Thoracic aorta (tissue), 2 donors: ENCODE data around the gene APOBEC3G. TPM values are rescaled to one million over a fixed set of nuclear protein-coding genes. Genes with fewer than 3 reads are reported as not detected.
"Not testable (repeated sequence)": the region's sequence is repeated elsewhere in the genome, so short reads cannot be mapped to it uniquely, and the experiment has no call there.

Experiments used
- ATAC-seq: fragments of 150-250 bp; one replicate; pipeline ENCODE4 v1.8.0; 2017; ENCODE audit warnings: low read depth; ENCODE audit not compliant: insufficient number of reproducible peaks, low FRiP score
- DNase-seq: peaks from one replicate; pipeline ENCODE4 v3.0.0-alpha.2; 2020; ENCODE audit warnings: low spot score
- H3K27ac ChIP-seq, 2 donors: fragments of 200-600 bp; sonication (generic); 1 replicate in 1 of 2; 2 replicates in 1 of 2; pipeline ENCODE4 v1.5.1; 2016; ENCODE audit warnings: mild to moderate bottlenecking in 2 of 2, moderate library complexity in 2 of 2
- H3K27me3 ChIP-seq: fragments of 200-600 bp; sonication (generic); replicated peaks from 2 replicates; pipeline ENCODE4 v1.6.0; 2016; ENCODE audit warnings: mild to moderate bottlenecking; ENCODE audit not compliant: insufficient read depth
- H3K36me3 ChIP-seq: fragments of 200-600 bp; sonication (generic); one replicate; pipeline ENCODE4 v1.5.1; 2016
- H3K4me1 ChIP-seq, 2 donors: fragments of 200-600 bp; sonication (generic); 1 replicate in 1 of 2; 2 replicates in 1 of 2; pipeline versions ENCODE4 v1.5.1 to v1.6.0; 2016; ENCODE audit warnings: low read depth in 2 of 2, mild to moderate bottlenecking in 1 of 2; ENCODE audit not compliant: control insufficient read depth in 1 of 2
- H3K4me3 ChIP-seq: fragments of 200-600 bp; sonication (generic); 2 replicates; pipeline ENCODE4 v1.5.1; 2016; ENCODE audit warnings: mild to moderate bottlenecking
- H3K9me3 ChIP-seq: fragments of 200-600 bp; sonication (generic); 2 replicates; pipeline ENCODE4 v1.5.1; 2016
- total RNA-seq, 2 donors: library from RNA; depleted of rRNA; stranded (reverse); fragments of >200 nt; gene quantifications; one replicate each; pipeline versions ENCODE4 v1.1.0 to v1.2.3, GENCODE V29; 2016
- TF ChIP-seq, protein P1 (sequence below): fragments of 200-600 bp; sonication (generic); IDR thresholded peaks from one replicate; pipeline ENCODE4 v1.5.1; 2019; ENCODE audit warnings: antibody characterized with exemption

The APOBEC3G gene
- total RNA-seq, 2 donors from 2014 or later: 3.4 to 8.3 TPM

DNA sequence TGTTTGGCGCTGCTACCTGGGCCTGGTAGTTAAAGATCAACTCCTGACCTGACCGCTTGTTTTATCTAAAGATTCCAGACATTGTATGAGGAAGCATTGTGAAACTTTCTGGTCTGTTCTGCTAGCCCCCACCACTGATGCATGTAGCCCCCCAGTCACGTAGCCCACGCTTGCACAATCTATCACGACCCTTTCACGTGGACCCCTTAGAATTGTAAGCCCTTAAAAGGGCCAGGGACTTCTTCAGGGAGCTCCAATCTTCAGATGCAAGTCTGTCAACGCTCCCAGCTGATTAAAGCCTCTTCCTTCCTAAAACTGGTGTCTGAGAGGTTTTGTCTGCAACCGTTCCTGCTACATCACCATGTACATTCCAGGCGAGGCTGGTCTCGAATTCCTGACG lies 21.4 kb upstream of the APOBEC3G start:
- ATAC-seq (no peak), DNase-seq (no peak)

DNA sequence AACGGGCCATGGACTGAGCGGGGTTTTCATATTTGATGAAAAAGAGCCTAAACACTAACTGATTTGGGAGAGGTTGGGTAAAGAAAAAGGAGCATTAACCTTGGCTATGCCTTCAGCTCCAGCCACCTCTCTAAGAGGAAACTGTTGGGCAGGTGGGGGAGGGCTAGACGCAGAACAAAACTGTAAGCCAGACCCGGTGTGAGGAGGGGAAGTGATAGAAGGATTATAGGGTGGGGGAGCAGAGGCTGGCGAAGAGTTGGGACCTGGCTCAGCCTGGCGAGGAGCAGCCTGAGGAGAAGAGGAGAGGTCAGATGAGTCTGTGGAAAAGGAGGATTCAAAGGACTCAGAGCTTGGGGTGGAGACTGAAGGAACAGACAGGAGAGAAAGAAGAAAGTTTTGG lies 15.8 kb upstream of the APOBEC3G start:
- H3K27ac ChIP-seq, H3K4me1 ChIP-seq, H3K4me3 ChIP-seq, DNase-seq, H3K9me3 ChIP-seq, H3K27me3 ChIP-seq, ATAC-seq, H3K36me3 ChIP-seq: not testable (repeated sequence)

More for the DNA sequence above, 21.4 kb upstream of the APOBEC3G start:
- H3K9me3 ChIP-seq: no peaks in the 10 kb centered on the region
- TF ChIP-seq, protein P1, sequence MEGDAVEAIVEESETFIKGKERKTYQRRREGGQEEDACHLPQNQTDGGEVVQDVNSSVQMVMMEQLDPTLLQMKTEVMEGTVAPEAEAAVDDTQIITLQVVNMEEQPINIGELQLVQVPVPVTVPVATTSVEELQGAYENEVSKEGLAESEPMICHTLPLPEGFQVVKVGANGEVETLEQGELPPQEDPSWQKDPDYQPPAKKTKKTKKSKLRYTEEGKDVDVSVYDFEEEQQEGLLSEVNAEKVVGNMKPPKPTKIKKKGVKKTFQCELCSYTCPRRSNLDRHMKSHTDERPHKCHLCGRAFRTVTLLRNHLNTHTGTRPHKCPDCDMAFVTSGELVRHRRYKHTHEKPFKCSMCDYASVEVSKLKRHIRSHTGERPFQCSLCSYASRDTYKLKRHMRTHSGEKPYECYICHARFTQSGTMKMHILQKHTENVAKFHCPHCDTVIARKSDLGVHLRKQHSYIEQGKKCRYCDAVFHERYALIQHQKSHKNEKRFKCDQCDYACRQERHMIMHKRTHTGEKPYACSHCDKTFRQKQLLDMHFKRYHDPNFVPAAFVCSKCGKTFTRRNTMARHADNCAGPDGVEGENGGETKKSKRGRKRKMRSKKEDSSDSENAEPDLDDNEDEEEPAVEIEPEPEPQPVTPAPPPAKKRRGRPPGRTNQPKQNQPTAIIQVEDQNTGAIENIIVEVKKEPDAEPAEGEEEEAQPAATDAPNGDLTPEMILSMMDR: no peak
- H3K27me3 ChIP-seq: no peaks in the 10 kb centered on the region
- H3K27ac ChIP-seq: no peak overlapping the region
- H3K4me3 ChIP-seq: no peak overlapping the region
- no peaks in the 10 kb centered on the region for H3K4me1 ChIP-seq
- no peaks in the 10 kb centered on the region for H3K36me3 ChIP-seq

DNA sequence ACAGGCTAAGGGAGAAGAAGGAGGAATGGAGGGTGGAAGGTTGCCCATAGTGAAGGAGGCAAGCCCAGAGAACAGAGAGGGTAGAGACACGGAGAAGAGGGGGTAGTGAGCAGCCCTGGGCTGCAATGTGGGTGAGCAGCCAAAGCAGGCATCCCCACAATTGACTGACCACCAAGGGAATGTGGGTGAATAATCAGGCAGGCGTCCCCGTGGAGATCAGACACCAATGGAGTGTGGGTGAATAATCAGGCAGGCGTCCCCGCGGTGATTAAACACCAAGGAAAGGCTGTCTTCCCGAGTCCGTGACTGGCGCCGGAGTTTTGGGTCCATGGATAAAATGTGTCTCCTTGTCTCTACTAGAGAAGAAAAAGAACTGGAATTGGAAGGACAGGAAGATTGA lies 15.1 kb upstream of the APOBEC3G start:
- not testable (repeated sequence) for ATAC-seq, H3K27ac ChIP-seq, H3K36me3 ChIP-seq, H3K4me1 ChIP-seq, DNase-seq, H3K27me3 ChIP-seq, H3K4me3 ChIP-seq, H3K9me3 ChIP-seq

DNA sequence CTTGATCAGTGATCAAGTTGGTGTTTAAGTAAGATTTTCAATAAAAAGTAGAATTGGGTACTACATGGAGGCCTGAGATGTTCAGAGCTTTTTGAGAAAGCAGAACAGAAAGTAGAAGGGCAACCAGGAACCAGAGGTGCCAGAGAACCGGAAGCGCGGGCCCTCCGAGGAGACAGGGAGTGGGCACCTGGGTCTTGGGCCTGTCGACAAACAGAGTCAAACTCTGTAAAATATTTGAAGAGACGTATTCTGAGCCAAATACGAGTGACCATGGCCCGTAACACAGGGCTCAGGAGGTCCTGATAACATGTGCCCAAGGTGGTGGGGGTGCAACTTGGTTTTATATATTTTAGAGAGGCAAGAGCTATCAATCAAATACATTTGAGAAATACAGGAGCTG lies 13.2 kb upstream of the APOBEC3G start:
- not testable (repeated sequence) for H3K9me3 ChIP-seq, H3K27me3 ChIP-seq, ATAC-seq, DNase-seq, H3K4me1 ChIP-seq, H3K27ac ChIP-seq, H3K4me3 ChIP-seq, H3K36me3 ChIP-seq

DNA sequence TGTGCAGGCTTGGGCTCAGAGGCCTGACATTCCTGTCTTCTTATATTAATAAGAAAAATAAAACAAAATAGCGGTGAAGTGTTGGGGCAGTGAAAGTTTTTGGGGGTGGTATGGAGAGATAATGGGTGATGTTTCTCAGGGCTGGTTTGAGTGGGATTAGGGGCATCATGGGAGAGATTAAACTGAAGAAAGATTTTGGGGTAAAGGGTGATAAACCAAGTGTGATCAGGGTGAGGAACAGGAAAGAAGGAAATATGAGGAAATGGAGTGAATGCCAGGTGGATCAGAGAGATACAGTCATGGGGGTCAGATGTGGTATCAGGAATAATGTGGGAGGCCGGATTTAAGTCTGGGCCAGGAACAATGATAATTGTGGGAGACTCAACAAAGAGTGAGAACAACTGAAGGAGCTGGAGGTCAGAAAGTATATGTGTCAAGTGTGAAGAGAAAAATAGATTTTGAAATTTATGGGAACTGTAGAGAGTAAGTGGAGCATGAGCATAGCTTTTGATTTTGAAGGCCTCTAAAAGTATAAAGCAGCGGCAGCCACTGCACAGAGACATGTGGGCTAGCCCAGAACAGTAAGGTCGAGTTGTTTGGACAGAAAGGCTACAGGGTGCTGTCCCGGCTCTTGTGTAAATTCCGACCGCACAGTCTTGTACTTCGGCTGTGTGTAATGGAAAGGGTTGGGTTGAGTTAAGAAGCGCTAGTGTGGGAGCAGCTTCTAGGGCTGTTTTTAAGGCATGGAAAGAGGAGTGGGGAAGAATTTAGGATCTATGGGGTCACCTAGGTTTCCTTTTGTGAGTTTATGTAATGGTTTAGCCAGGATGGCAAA lies 10.4 kb upstream of the APOBEC3G start:
- not testable (repeated sequence) for H3K27me3 ChIP-seq, H3K27ac ChIP-seq, H3K4me3 ChIP-seq, H3K36me3 ChIP-seq, H3K9me3 ChIP-seq, H3K4me1 ChIP-seq, ATAC-seq, DNase-seq

DNA sequence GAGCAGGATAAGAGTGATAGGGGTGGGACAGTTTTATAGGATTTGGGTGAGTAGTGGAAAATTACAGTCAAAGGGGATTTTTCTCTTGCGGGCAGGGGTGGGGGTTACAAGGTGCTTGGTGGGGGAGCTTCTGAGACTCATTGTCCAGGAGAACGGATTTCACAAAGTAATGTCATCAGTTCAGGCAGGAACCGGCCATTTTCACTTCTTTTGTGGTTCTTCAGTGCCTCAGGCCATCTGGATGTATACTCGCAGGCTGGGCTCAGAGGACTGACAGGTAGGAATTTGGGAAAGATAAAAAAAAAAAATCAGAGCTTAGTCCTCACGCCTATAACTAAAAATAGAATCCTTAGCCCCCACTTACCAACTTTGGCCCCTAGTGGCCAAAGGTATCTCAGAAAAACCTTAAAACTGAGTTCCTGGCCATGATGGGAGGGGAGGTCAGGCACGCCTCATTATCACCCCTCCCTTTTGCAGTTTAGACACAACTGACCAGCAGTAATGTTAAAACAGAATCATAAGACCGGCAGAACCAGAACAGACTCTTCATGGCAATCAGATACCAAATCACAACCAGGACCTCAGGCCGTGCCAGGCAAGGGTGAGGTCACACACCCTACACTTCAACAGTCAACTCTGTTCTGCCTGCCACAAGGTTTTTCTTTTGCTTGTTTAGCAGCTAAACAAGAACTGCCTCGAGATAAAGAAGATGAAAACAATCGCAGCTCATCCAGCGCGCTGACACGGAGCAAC lies 8.9 kb upstream of the APOBEC3G start:
- TF ChIP-seq, protein P1: no peak
- no peaks in the 10 kb centered on the region for H3K4me1 ChIP-seq
- no peak overlapping the region for H3K4me3 ChIP-seq
- no peak for DNase-seq
- H3K27me3 ChIP-seq: no peaks in the 10 kb centered on the region
- no peak overlapping the region for H3K27ac ChIP-seq
- H3K36me3 ChIP-seq: no peaks in the 10 kb centered on the region
- no peak for ATAC-seq
- no peaks in the 10 kb centered on the region for H3K9me3 ChIP-seq

DNA sequence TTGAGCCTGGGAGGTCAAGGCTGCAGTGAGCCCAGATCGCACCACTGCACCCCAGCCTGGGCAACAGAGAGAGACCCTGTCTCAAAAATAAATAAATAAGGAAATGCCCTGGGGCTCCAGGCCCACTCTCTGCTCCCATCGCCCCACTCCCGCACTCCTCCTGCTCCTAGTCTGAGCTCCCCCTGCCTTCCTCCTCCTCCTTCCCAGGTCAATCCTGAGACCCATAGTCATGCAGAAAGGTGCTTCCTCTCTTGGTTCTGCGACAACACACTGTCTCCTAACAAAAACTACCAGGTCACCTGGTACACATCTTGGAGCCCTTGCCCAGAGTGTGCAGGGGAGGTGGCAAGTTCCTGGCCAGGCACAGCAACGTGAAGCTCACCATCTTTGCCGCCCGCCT lies 6.9 kb upstream of the APOBEC3G start:
- TF ChIP-seq, protein P1: no peak

DNA sequence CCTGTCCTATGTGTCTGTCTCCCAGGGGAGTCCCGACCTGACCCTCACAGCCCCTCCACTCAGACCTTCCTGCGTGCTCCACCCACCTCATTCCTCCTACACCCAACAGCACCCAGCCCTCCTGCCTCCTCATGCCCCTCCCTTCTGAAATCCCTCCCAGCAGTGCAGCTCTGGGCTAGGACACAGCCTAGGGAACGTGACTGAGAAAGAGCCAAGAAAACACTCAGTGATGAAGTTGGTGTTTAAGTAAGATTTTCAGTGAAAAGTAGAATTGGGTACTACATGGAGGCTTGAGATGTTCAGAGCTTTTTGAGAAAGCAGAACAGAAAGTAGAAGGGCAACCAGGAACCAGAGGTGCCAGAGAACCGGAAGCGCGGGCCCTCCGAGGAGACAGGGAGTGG lies 4.5 kb upstream of the APOBEC3G start:
- not testable (repeated sequence) for H3K36me3 ChIP-seq, DNase-seq

More for the DNA sequence above, 6.9 kb upstream of the APOBEC3G start:
- Histone ChIP-seq H3K36me3 (no peaks in the 10 kb centered on the region), H3K4me3 (no peak overlapping the region), H3K4me1 (no peaks in the 10 kb centered on the region), H3K9me3 (no peaks in the 10 kb centered on the region), H3K27ac (no peak overlapping the region), H3K27me3 (no peaks in the 10 kb centered on the region)
- DNase-seq: no peak
- no peak for ATAC-seq

More for the DNA sequence above, 4.5 kb upstream of the APOBEC3G start:
- H3K27me3 ChIP-seq, H3K9me3 ChIP-seq, ATAC-seq, H3K4me3 ChIP-seq, H3K27ac ChIP-seq, H3K4me1 ChIP-seq: not testable (repeated sequence)
